GM19035 (cell line): ENCODE measurements around the gene FKBP5.
A peak's percentile ranks its signal among the peaks of the same experiment; 100 is the strongest.
"Not testable (repeated sequence)": the region's sequence is repeated elsewhere in the genome, so short reads cannot be mapped to it uniquely, and the experiment has no call there.

Experiments
- ATAC-seq: cut with Tn5 transposase; IDR thresholded peaks from one replicate; pipeline ENCODE4 v1.9.1; 2021; ENCODE audit not compliant: unreplicated experiment

Gene FKBP5

GRCh38 chr6:35688605-35689322 lies at the start of gene FKBP5:
FKBP5 (minus strand) TSS chr6:35688915; CDS start chr6:35642824, 46,091 bp downstream.
- peak; percentile 83 for ATAC-seq

GRCh38 chr6:35737413-35738211 lies 48.9 kb upstream of the FKBP5 start:
- ATAC-seq = no peak

GRCh38 chr6:35736982-35737412 lies 48.3 kb upstream of the FKBP5 start, which contains the start of gene ARMC12:
ARMC12 (plus strand) TSS chr6:35737032; CDS start chr6:35737109, 77 bp downstream.
- ATAC-seq = no peak

- no peak for ATAC-seq
Measured at GRCh38 chr6:35736253-35736894, 47.7 kb upstream of the FKBP5 start.

- ATAC-seq = no peak
Measured at GRCh38 chr6:35735452-35735851, 46.7 kb upstream of the FKBP5 start.

- ATAC-seq = not testable (repeated sequence)
Measured at GRCh38 chr6:35734319-35734718, 45.6 kb upstream of the FKBP5 start.

- no peak for ATAC-seq
Measured at GRCh38 chr6:35733633-35734032, 44.9 kb upstream of the FKBP5 start.

- ATAC-seq = peak; percentile 51
Measured at GRCh38 chr6:35731736-35732532, 43.2 kb upstream of the FKBP5 start.

GRCh38 chr6:35731414-35731735 lies 42.7 kb upstream of the FKBP5 start:
- peak; percentile 54 for ATAC-seq

GRCh38 chr6:35730745-35731413 lies 42.2 kb upstream of the FKBP5 start:
- ATAC-seq = no peak

GRCh38 chr6:35729722-35730121 lies 41.0 kb upstream of the FKBP5 start:
- ATAC-seq = no peak

- ATAC-seq = no peak
Measured at GRCh38 chr6:35728683-35729678, 40.3 kb upstream of the FKBP5 start.

- ATAC-seq = peak; percentile 47
Measured at GRCh38 chr6:35727935-35728682, 39.4 kb upstream of the FKBP5 start.

- ATAC-seq = peak; percentile 15
Measured at GRCh38 chr6:35727231-35727934, 38.7 kb upstream of the FKBP5 start.

GRCh38 chr6:35725721-35726438 lies 37.2 kb upstream of the FKBP5 start:
- ATAC-seq = no peak

GRCh38 chr6:35725081-35725708 lies 36.5 kb upstream of the FKBP5 start:
- no peak for ATAC-seq

- ATAC-seq = no peak
Measured at GRCh38 chr6:35724471-35724870, 35.8 kb upstream of the FKBP5 start.
